GM12864 (cell line): ENCODE results near the gene FUZ.

Experiments
- DNase-seq: peaks from one replicate; pipeline ENCODE4 v3.0.0-alpha.2; 2011; ENCODE audit warnings: low read depth
- H3K4me3 ChIP-seq: 2 replicates; pipeline ENCODE4 v1.5.1; 2011; ENCODE audit warnings: mild to moderate bottlenecking, low read depth, low read length, control low read depth
- TF ChIP-seq, protein P1 (sequence below): IDR thresholded peaks from 2 replicates; pipeline ENCODE4 v1.5.1; 2011; ENCODE audit warnings: low read depth, mild to moderate bottlenecking, moderate library complexity, low read length, control low read depth, inconsistent platforms; ENCODE audit errors: missing control alignments

Gene FUZ

GRCh38 chr19:49766007-49766929 is 46.8 kb downstream of the FUZ start:
- H3K4me3 ChIP-seq = peak overlapping the region; percentile 61
- TF ChIP-seq, protein P1, sequence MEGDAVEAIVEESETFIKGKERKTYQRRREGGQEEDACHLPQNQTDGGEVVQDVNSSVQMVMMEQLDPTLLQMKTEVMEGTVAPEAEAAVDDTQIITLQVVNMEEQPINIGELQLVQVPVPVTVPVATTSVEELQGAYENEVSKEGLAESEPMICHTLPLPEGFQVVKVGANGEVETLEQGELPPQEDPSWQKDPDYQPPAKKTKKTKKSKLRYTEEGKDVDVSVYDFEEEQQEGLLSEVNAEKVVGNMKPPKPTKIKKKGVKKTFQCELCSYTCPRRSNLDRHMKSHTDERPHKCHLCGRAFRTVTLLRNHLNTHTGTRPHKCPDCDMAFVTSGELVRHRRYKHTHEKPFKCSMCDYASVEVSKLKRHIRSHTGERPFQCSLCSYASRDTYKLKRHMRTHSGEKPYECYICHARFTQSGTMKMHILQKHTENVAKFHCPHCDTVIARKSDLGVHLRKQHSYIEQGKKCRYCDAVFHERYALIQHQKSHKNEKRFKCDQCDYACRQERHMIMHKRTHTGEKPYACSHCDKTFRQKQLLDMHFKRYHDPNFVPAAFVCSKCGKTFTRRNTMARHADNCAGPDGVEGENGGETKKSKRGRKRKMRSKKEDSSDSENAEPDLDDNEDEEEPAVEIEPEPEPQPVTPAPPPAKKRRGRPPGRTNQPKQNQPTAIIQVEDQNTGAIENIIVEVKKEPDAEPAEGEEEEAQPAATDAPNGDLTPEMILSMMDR = no peak
- peak; percentile 100 for DNase-seq

DNA sequence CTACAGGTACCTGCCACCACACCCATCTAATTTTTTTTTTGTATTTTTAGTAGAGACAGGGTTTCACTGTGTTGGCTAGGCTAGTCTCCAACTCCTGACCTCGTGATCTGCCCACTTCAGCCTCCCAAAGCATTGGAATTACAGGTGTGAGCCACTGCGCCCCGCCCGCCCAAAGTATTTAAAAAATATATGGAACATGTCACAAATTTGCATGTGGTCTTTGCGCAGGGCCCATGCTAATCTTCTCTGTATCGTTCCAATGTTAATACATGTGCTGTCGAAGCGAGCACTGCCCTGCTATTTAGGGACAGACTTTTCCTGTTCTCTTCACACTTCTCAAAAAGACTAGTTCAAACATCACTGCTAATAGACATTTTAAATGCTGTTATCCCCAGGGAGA is 48.8 kb downstream of the FUZ start:
- no peak for DNase-seq
- no peak overlapping the region for H3K4me3 ChIP-seq
- TF ChIP-seq, protein P1 = no peak

- DNase-seq = no peak
- TF ChIP-seq, protein P1 = no peak
- H3K4me3 ChIP-seq = no peak within 1 kb of the TSS
These were observed 49.9 kb downstream of the FUZ start, which contains the start of gene TSKS for GRCh38 chr19:49763230-49763629. Gene TSKS, minus strand, starts transcription at chr19:49763306. Its CDS starts 59 bp downstream, at chr19:49763247.

- no peak overlapping the region for H3K4me3 ChIP-seq
- TF ChIP-seq, protein P1 = no peak
- no peak for DNase-seq
These were observed 51.3 kb downstream of the FUZ start for GRCh38 chr19:49761625-49762311.

GRCh38 chr19:49761249-49761624 is 51.9 kb downstream of the FUZ start:
- no peak overlapping the region for H3K4me3 ChIP-seq
- TF ChIP-seq, protein P1 = no peak

DNA sequence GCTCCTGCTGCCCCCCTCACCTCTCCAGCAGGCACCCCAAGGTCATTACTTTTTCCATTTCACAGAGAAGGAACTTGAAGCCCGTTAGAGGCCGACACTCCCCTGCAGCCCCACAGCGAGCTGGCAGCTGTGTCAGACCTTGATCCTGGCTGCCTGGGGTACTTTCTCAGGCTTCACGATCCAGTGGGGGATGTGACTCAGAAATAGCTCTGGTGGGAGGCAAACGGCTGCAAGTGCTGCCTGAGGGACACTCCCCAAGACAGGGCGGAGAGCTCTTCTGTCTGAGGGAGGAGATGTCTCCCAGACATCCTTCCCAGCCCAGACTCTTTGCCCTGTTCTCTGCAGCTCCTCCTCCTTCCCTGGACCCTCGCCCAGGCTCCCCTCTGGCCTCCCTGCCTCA is 54.8 kb downstream of the FUZ start:
- TF ChIP-seq, protein P1 = no peak
- no peak overlapping the region for H3K4me3 ChIP-seq
- DNase-seq = no peak

More at GRCh38 chr19:49761249-49761624, 51.9 kb downstream of the FUZ start:
- DNase-seq = no peak
